Measurements from ENCODE around the gene AVEN.

AVEN gene

GRCh38 chr15:33985751-33986150 is 53.3 kb downstream of the AVEN start:
- no peak for DNase-seq (ENCODE audit: low read depth in 2 of 2)

- no peak for DNase-seq (ENCODE audit: low read depth in 2 of 2)
These were observed 53.7 kb downstream of the AVEN start for GRCh38 chr15:33985287-33985686.

GRCh38 chr15:33982516-33982915 is 56.5 kb downstream of the AVEN start:
- no peak for DNase-seq (ENCODE audit: low read depth in 2 of 2)

- DNase-seq (ENCODE audit: low read depth in 2 of 2), result no peak
These were observed 58.8 kb downstream of the AVEN start for GRCh38 chr15:33980159-33980558.

- DNase-seq (ENCODE audit: low read depth in 2 of 2), result no peak
These were observed 63.9 kb downstream of the AVEN start for GRCh38 chr15:33975022-33975565.

- DNase-seq (ENCODE audit: low read depth in 2 of 2), result no peak
These were observed 67.2 kb downstream of the AVEN start for GRCh38 chr15:33971811-33972210.

- DNase-seq (ENCODE audit: low read depth in 2 of 2), result no peak
These were observed 70.2 kb downstream of the AVEN start for GRCh38 chr15:33968821-33969220.

GRCh38 chr15:33968224-33968623 is 70.8 kb downstream of the AVEN start, which contains the start of gene CHRM5:
Gene CHRM5, plus strand, starts transcription at chr15:33968497. Its CDS starts 94,221 bp downstream, at chr15:34062718.
- no peak for DNase-seq (ENCODE audit: low read depth in 2 of 2)

- DNase-seq (ENCODE audit: low read depth in 2 of 2), result no peak
These were observed 74.4 kb downstream of the AVEN start for GRCh38 chr15:33964665-33965040.

- no peak for DNase-seq (ENCODE audit: low read depth in 2 of 2)
These were observed 75.0 kb downstream of the AVEN start for GRCh38 chr15:33963831-33964664.

GRCh38 chr15:33960549-33960935 is 78.5 kb downstream of the AVEN start:
- DNase-seq (ENCODE audit: low read depth in 2 of 2), result no peak

- DNase-seq (ENCODE audit: low read depth in 2 of 2), result no peak
These were observed 79.0 kb downstream of the AVEN start for GRCh38 chr15:33959844-33960548.

GRCh38 chr15:33956397-33956796 is 82.6 kb downstream of the AVEN start:
- no peak for DNase-seq (ENCODE audit: low read depth in 2 of 2)

GRCh38 chr15:33955945-33956344 is 83.1 kb downstream of the AVEN start:
- no peak for DNase-seq (ENCODE audit: low read depth in 2 of 2)

- DNase-seq (ENCODE audit: low read depth in 2 of 2), result no peak
These were observed 92.9 kb downstream of the AVEN start for GRCh38 chr15:33946152-33946551.

GRCh38 chr15:33941279-33942063 is 97.5 kb downstream of the AVEN start:
- DNase-seq (ENCODE audit: low read depth in 2 of 2), result no peak

GRCh38 chr15:33934921-33935320 is 104.1 kb downstream of the AVEN start:
- no peak for DNase-seq (ENCODE audit: low read depth in 2 of 2)

- DNase-seq (ENCODE audit: low read depth in 2 of 2), result no peak
These were observed 104.6 kb downstream of the AVEN start for GRCh38 chr15:33934396-33934795.

GRCh38 chr15:33932734-33933133 is 106.3 kb downstream of the AVEN start:
- no peak for DNase-seq (ENCODE audit: low read depth in 2 of 2)

- DNase-seq (ENCODE audit: low read depth in 2 of 2), result no peak
These were observed 112.7 kb downstream of the AVEN start for GRCh38 chr15:33926260-33926659.

GRCh38 chr15:33923446-33923845 is 115.6 kb downstream of the AVEN start:
- no peak for DNase-seq (ENCODE audit: low read depth in 2 of 2)
